Measurements from ENCODE around the gene GPANK1.

Gene GPANK1

GRCh38 chr6:31636698-31637596, 27.9 kb downstream of the GPANK1 start:
- DNase-seq, result no peak

- no peak for DNase-seq
These were observed 29.7 kb downstream of the GPANK1 start for GRCh38 chr6:31634969-31635575.

- DNase-seq, result no peak
These were observed 30.7 kb downstream of the GPANK1 start for GRCh38 chr6:31634131-31634530.

GRCh38 chr6:31633447-31633846, 31.4 kb downstream of the GPANK1 start:
- DNase-seq, result no peak

GRCh38 chr6:31632279-31632946, 32.4 kb downstream of the GPANK1 start:
- DNase-seq, result no peak

GRCh38 chr6:31631681-31632278, 33.0 kb downstream of the GPANK1 start:
- DNase-seq, result no peak

- DNase-seq, result no peak
These were observed 33.6 kb downstream of the GPANK1 start for GRCh38 chr6:31631209-31631608.

- no peak for DNase-seq
These were observed 34.4 kb downstream of the GPANK1 start for GRCh38 chr6:31630177-31630934.

- DNase-seq, result no peak
These were observed 35.8 kb downstream of the GPANK1 start for GRCh38 chr6:31629014-31629413.

- no peak for DNase-seq
These were observed 37.0 kb downstream of the GPANK1 start for GRCh38 chr6:31627690-31628287.

- DNase-seq, result no peak
These were observed 37.8 kb downstream of the GPANK1 start for GRCh38 chr6:31626952-31627351.

GRCh38 chr6:31624070-31624469, 40.7 kb downstream of the GPANK1 start:
- no peak for DNase-seq

GRCh38 chr6:31622684-31623091, 42.1 kb downstream of the GPANK1 start:
- DNase-seq, result no peak

GRCh38 chr6:31621991-31622390, 42.8 kb downstream of the GPANK1 start:
- DNase-seq, result no peak

GRCh38 chr6:31621320-31621939, 43.4 kb downstream of the GPANK1 start:
- no peak for DNase-seq

- peak; percentile 95 for DNase-seq
These were observed 44.0 kb downstream of the GPANK1 start, which contains the start of gene PRRC2A for GRCh38 chr6:31620586-31621319. Gene PRRC2A (plus strand): TSS chr6:31620715. CDS start chr6:31622790, 2,075 bp downstream.

GRCh38 chr6:31619805-31620585, 44.8 kb downstream of the GPANK1 start:
- peak; percentile 92 for DNase-seq

GRCh38 chr6:31617010-31617409, 47.8 kb downstream of the GPANK1 start:
- no peak for DNase-seq

GRCh38 chr6:31615748-31616147, 49.0 kb downstream of the GPANK1 start:
- no peak for DNase-seq
